HCT116 (cell line): ENCODE results near the gene CYP24A1.

Experiments used
- CEBPB ChIP-seq: IDR thresholded peaks from 2 replicates; pipeline ENCODE4 v1.6.1; 2012; ENCODE audit warnings: low read depth
- EZH2 ChIP-seq: fragments of 200-600 bp; sonication (generic); IDR thresholded peaks from 2 replicates; pipeline ENCODE4 v1.6.1; 2017; ENCODE audit warnings: antibody characterized with exemption, mixed run types
- EZH2phosphoT487 ChIP-seq: fragments of 200-600 bp; IDR thresholded peaks from 2 replicates; pipeline ENCODE4 v1.6.1; 2018; ENCODE audit warnings: antibody characterized with exemption, borderline replicate concordance
- FOSL1 ChIP-seq: IDR thresholded peaks from 2 replicates; pipeline ENCODE4 v1.6.1; 2012; ENCODE audit warnings: low read depth
- JUND ChIP-seq: IDR thresholded peaks from 2 replicates; pipeline ENCODE4 v1.6.1; 2012
- POLR2A ChIP-seq: IDR thresholded peaks from 2 replicates; pipeline ENCODE4 v1.7.0; 2011; ENCODE audit warnings: borderline replicate concordance; ENCODE audit not compliant: insufficient read depth, insufficient read length; ENCODE audit errors: extremely low read depth
- POLR2AphosphoS5 ChIP-seq: IDR thresholded peaks from 2 replicates; pipeline ENCODE4 v1.6.1; 2011; ENCODE audit warnings: mild to moderate bottlenecking, low read depth, low read length, moderate library complexity
- REST ChIP-seq: IDR thresholded peaks from 2 replicates; pipeline ENCODE4 v1.6.1; 2012; ENCODE audit warnings: low read depth
- YY1 ChIP-seq: IDR thresholded peaks from 2 replicates; pipeline ENCODE4 v1.6.1; 2011; ENCODE audit warnings: low read length, low read depth, moderate library complexity, mild to moderate bottlenecking; ENCODE audit not compliant: insufficient replicate concordance; ENCODE audit errors: extremely low read depth
- ZBTB33 ChIP-seq: IDR thresholded peaks from 2 replicates; pipeline ENCODE4 v1.6.1; 2011; ENCODE audit warnings: mild to moderate bottlenecking, low read length, moderate library complexity; ENCODE audit not compliant: insufficient replicate concordance; ENCODE audit errors: extremely low read depth
- ZNF274 ChIP-seq: fragments of 200-500 bp; sonication (Bioruptor generic); IDR thresholded peaks from 2 replicates; pipeline ENCODE4 v1.6.1; 2014; ENCODE audit warnings: mild to moderate bottlenecking, low read depth, low read length, inconsistent platforms
- TF ChIP-seq, protein P1 (sequence below), 3 experiments: fragments of 200-600 bp in 1 of 3; sonication (generic) in 1 of 3; IDR thresholded peaks in 2 of 3; conservative IDR thresholded peaks in 1 of 3; 2 replicates each; pipeline ENCODE4 v1.5.1; 2012 to 2017; ENCODE audit warnings: low read depth in 2 of 3, low read length in 2 of 3, antibody characterized with exemption in 1 of 3, borderline replicate concordance in 1 of 3, control low read depth in 1 of 3, mild to moderate bottlenecking in 1 of 3, mixed read lengths in 1 of 3, mixed run types in 1 of 3, moderate library complexity in 1 of 3; ENCODE audit not compliant: insufficient read depth in 1 of 3
- TF ChIP-seq, protein P2 (sequence below): IDR thresholded peaks from 2 replicates; pipeline ENCODE4 v1.6.1; 2012
- TF ChIP-seq, protein P3 (sequence below): IDR thresholded peaks from 2 replicates; pipeline ENCODE4 v1.6.1; 2012

GRCh38 chr20:54204063-54204462 lies 30.3 kb upstream of the CYP24A1 start:
- no peak for TF ChIP-seq POLR2AphosphoS5
- TF ChIP-seq EZH2: no peak
- TF ChIP-seq, protein P1, sequence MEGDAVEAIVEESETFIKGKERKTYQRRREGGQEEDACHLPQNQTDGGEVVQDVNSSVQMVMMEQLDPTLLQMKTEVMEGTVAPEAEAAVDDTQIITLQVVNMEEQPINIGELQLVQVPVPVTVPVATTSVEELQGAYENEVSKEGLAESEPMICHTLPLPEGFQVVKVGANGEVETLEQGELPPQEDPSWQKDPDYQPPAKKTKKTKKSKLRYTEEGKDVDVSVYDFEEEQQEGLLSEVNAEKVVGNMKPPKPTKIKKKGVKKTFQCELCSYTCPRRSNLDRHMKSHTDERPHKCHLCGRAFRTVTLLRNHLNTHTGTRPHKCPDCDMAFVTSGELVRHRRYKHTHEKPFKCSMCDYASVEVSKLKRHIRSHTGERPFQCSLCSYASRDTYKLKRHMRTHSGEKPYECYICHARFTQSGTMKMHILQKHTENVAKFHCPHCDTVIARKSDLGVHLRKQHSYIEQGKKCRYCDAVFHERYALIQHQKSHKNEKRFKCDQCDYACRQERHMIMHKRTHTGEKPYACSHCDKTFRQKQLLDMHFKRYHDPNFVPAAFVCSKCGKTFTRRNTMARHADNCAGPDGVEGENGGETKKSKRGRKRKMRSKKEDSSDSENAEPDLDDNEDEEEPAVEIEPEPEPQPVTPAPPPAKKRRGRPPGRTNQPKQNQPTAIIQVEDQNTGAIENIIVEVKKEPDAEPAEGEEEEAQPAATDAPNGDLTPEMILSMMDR (IDR thresholded peaks at IDR 0.05 in 2 of 3, conservative IDR thresholded peaks at IDR 0.05 in 1 of 3; ENCODE audit: borderline replicate concordance in 1 of 3, insufficient read depth in 1 of 3, low read depth in 2 of 3, low read length in 2 of 3): no peak
- TF ChIP-seq POLR2A: no peak
- no peak for TF ChIP-seq ZBTB33
- TF ChIP-seq, protein P2, sequence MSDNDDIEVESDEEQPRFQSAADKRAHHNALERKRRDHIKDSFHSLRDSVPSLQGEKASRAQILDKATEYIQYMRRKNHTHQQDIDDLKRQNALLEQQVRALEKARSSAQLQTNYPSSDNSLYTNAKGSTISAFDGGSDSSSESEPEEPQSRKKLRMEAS: no peak
- TF ChIP-seq YY1: no peak
- TF ChIP-seq CEBPB: no peak
- no peak for TF ChIP-seq REST
- TF ChIP-seq, protein P3, sequence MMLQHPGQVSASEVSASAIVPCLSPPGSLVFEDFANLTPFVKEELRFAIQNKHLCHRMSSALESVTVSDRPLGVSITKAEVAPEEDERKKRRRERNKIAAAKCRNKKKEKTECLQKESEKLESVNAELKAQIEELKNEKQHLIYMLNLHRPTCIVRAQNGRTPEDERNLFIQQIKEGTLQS: no peak
- TF ChIP-seq EZH2phosphoT487: no peak
- TF ChIP-seq JUND: no peak
- no peak for TF ChIP-seq ZNF274
- no peak for TF ChIP-seq FOSL1
